WERI-Rb-1 (cell line): ENCODE data around the gene NCK2.

Experiments used
- DNase-seq: peaks from one replicate; pipeline ENCODE4 v3.0.0-alpha.2; 2020
- H3K27ac ChIP-seq: fragments of 250-450 bp; sonication (Bioruptor Pico); 2 replicates; pipeline ENCODE4 v1.5.1; 2020; ENCODE audit warnings: mild to moderate bottlenecking, moderate library complexity
- H3K27me3 ChIP-seq: fragments of 250-450 bp; sonication (Bioruptor Pico); 2 replicates; pipeline ENCODE4 v1.5.1; 2021; ENCODE audit warnings: mild to moderate bottlenecking, low read depth, moderate library complexity; ENCODE audit not compliant: insufficient read depth, severe bottlenecking
- H3K36me3 ChIP-seq: fragments of 250-450 bp; sonication (Bioruptor Pico); 2 replicates; pipeline ENCODE4 v1.5.1; 2020; ENCODE audit warnings: mild to moderate bottlenecking, moderate library complexity
- H3K4me3 ChIP-seq: 2 replicates; pipeline ENCODE4 v1.5.1; 2011; ENCODE audit warnings: low read depth, mild to moderate bottlenecking, control low read depth, low read length
- H3K9me3 ChIP-seq: fragments of 250-450 bp; sonication (Bioruptor Pico); 2 replicates; pipeline ENCODE4 v1.5.1; 2021; ENCODE audit warnings: mild to moderate bottlenecking, moderate library complexity; ENCODE audit not compliant: severe bottlenecking
- CTCF ChIP-seq: IDR thresholded peaks from 2 replicates; pipeline ENCODE4 v1.5.1; 2011; ENCODE audit warnings: low read depth, mild to moderate bottlenecking, control low read depth, inconsistent platforms, low read length

The NCK2 gene

GRCh38 chr2:105909215-105909614 lies 164.5 kb downstream of the NCK2 start:
- TF ChIP-seq CTCF, result no peak
- no peak overlapping the region for H3K27ac ChIP-seq

GRCh38 chr2:105910497-105911238 lies 166.0 kb downstream of the NCK2 start:
- no peaks in the 10 kb centered on the region for H3K36me3 ChIP-seq
- TF ChIP-seq CTCF, result no peak
- H3K9me3 ChIP-seq, result peaks cover 11% of the 10 kb centered on the region
- no peak overlapping the region for H3K27ac ChIP-seq
- no peak for DNase-seq
- H3K27me3 ChIP-seq, result no peaks in the 10 kb centered on the region
- no peak overlapping the region for H3K4me3 ChIP-seq

More at GRCh38 chr2:105909215-105909614, 164.5 kb downstream of the NCK2 start:
- H3K27me3 ChIP-seq, result no peaks in the 10 kb centered on the region
- no peak overlapping the region for H3K4me3 ChIP-seq
- H3K9me3 ChIP-seq, result no peaks in the 10 kb centered on the region
- no peak for DNase-seq
- H3K36me3 ChIP-seq, result no peaks in the 10 kb centered on the region

- H3K9me3 ChIP-seq, result peaks cover 11% of the 10 kb centered on the region
- H3K36me3 ChIP-seq, result no peaks in the 10 kb centered on the region
- DNase-seq, result no peak
- no peak overlapping the region for H3K4me3 ChIP-seq
- H3K27me3 ChIP-seq, result no peaks in the 10 kb centered on the region
- no peak for TF ChIP-seq CTCF
- H3K27ac ChIP-seq, result no peak overlapping the region
Measured at GRCh38 chr2:105911425-105911824, 166.7 kb downstream of the NCK2 start.

- DNase-seq, result no peak
- H3K36me3 ChIP-seq, result no peaks in the 10 kb centered on the region
- no peak for TF ChIP-seq CTCF
- no peak overlapping the region for H3K27ac ChIP-seq
- H3K9me3 ChIP-seq, result peaks cover 11% of the 10 kb centered on the region
- no peak overlapping the region for H3K4me3 ChIP-seq
- no peaks in the 10 kb centered on the region for H3K27me3 ChIP-seq
Measured at GRCh38 chr2:105912081-105912480, 167.4 kb downstream of the NCK2 start.

- no peak for TF ChIP-seq CTCF
- H3K9me3 ChIP-seq, result peaks cover 11% of the 10 kb centered on the region
- no peak overlapping the region for H3K4me3 ChIP-seq
- DNase-seq, result no peak
- no peaks in the 10 kb centered on the region for H3K36me3 ChIP-seq
- no peaks in the 10 kb centered on the region for H3K27me3 ChIP-seq
- H3K27ac ChIP-seq, result no peak overlapping the region
Measured at GRCh38 chr2:105915005-105915558, 170.4 kb downstream of the NCK2 start.
